GM12878 (cell line): ENCODE measurements around the gene TEKT3.

Source experiments
- BHLHE40 ChIP-seq, 2 experiments: fragments of 450-650 bp in 1 of 2; IDR thresholded peaks; 2 replicates each; pipeline ENCODE4 v1.6.1; 2011 to 2017; ENCODE audit warnings: low read depth in 2 of 2, borderline replicate concordance in 1 of 2, improper control_type of control experiment in 1 of 2, low read length in 1 of 2, mild to moderate bottlenecking in 1 of 2
- EED ChIP-seq: sonication (generic); IDR thresholded peaks from 2 replicates; pipeline ENCODE4 v1.6.1; 2016; ENCODE audit warnings: antibody characterized with exemption, low read depth
- EGR1 ChIP-seq, 2 experiments: IDR thresholded peaks; 1 replicate in 1 of 2; 2 replicates in 1 of 2; pipeline ENCODE4 v1.6.1; 2011 to 2012; ENCODE audit warnings: low read depth in 2 of 2, low read length in 2 of 2, borderline replicate concordance in 1 of 2, mild to moderate bottlenecking in 1 of 2, moderate library complexity in 1 of 2
- EP300 ChIP-seq, 2 experiments: fragments of 150-350 bp in 1 of 2; IDR thresholded peaks; 2 replicates each; pipeline ENCODE4 v1.6.1; 2011 to 2012; ENCODE audit warnings: low read depth in 2 of 2, low read length in 2 of 2, borderline replicate concordance in 1 of 2, improper control_type of control experiment in 1 of 2, inconsistent platforms in 1 of 2; ENCODE audit not compliant: control insufficient read depth in 1 of 2
- FOXM1 ChIP-seq: IDR thresholded peaks from 2 replicates; pipeline ENCODE4 v1.6.1; 2012; ENCODE audit warnings: low read depth, mild to moderate bottlenecking, inconsistent platforms, low read length, moderate library complexity
- MXI1 ChIP-seq: fragments of 150-350 bp; IDR thresholded peaks from 2 replicates; pipeline ENCODE4 v1.6.1; 2011; ENCODE audit warnings: low read depth, mild to moderate bottlenecking, inconsistent platforms, low read length, improper control_type of control experiment
- NR2C2 ChIP-seq: IDR thresholded peaks from 2 replicates; pipeline ENCODE4 v1.6.1; 2011; ENCODE audit warnings: borderline replicate concordance, low read depth; ENCODE audit not compliant: control insufficient read depth, insufficient read length
- SPI1 ChIP-seq: IDR thresholded peaks from 2 replicates; pipeline ENCODE4 v1.6.1; 2011; ENCODE audit warnings: low read depth, mild to moderate bottlenecking, low read length, moderate library complexity, borderline replicate concordance; ENCODE audit not compliant: insufficient read depth
- TF ChIP-seq, protein P1 (sequence below): fragments of 450-650 bp; IDR thresholded peaks from 2 replicates; pipeline ENCODE4 v1.6.1; 2018; ENCODE audit warnings: borderline replicate concordance, mild to moderate bottlenecking; ENCODE audit not compliant: partially characterized antibody
- TF ChIP-seq, protein P2 (sequence below): IDR thresholded peaks from 2 replicates; pipeline ENCODE4 v1.6.1; 2011; ENCODE audit warnings: low read depth, mild to moderate bottlenecking, low read length, moderate library complexity, borderline replicate concordance; ENCODE audit errors: extremely low read depth
- TF ChIP-seq, protein P3 (sequence below), 3 experiments: IDR thresholded peaks in 2 of 3; conservative IDR thresholded peaks in 1 of 3; 2 replicates each; pipeline ENCODE4 v1.5.1; 2011; ENCODE audit warnings: low read depth in 3 of 3, low read length in 3 of 3, mild to moderate bottlenecking in 3 of 3, control low read depth in 2 of 3, moderate library complexity in 2 of 3, inconsistent platforms in 1 of 3, mixed read lengths in 1 of 3; ENCODE audit not compliant: control insufficient read depth in 2 of 3, insufficient read depth in 1 of 3; ENCODE audit errors: extremely low read depth in 1 of 3
- TF ChIP-seq, protein P4 (sequence below): IDR thresholded peaks from 2 replicates; pipeline ENCODE4 v1.6.1; 2012; ENCODE audit warnings: improper control_type of control experiment, low read depth, low read length; ENCODE audit not compliant: insufficient replicate concordance

DNA sequence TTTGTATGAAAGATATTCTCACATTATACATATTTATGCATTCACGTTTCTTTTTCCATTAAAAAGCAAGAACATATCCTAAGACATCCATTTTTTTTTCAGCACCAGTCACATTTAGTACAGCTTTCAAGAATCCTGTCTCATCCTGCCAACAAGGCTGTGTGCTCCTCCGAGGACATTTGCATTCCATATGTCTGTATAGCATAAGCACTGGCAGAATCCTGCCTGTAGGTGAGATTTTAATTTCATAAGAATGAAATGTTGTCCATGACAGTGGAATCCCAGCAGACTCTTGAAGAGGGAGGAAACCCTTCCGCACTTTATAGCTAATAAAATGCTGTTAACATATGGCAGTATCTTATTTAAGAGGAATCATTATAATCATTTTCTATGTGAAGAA, 73.4 kb downstream of the TEKT3 start:
- no peak for TF ChIP-seq EED
- TF ChIP-seq, protein P1, sequence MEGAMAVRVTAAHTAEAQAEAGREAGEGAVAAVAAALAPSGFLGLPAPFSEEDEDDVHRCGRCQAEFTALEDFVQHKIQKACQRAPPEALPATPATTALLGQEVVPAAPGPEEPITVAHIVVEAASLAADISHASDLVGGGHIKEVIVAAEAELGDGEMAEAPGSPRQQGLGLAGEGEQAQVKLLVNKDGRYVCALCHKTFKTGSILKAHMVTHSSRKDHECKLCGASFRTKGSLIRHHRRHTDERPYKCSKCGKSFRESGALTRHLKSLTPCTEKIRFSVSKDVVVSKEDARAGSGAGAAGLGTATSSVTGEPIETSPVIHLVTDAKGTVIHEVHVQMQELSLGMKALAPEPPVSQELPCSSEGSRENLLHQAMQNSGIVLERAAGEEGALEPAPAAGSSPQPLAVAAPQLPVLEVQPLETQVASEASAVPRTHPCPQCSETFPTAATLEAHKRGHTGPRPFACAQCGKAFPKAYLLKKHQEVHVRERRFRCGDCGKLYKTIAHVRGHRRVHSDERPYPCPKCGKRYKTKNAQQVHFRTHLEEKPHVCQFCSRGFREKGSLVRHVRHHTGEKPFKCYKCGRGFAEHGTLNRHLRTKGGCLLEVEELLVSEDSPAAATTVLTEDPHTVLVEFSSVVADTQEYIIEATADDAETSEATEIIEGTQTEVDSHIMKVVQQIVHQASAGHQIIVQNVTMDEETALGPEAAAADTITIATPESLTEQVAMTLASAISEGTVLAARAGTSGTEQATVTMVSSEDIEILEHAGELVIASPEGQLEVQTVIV = no peak
- TF ChIP-seq EGR1 (IDR thresholded peaks at IDR 0.05; ENCODE audit: borderline replicate concordance in 1 of 2, low read depth in 2 of 2, low read length in 2 of 2) = no peak
- TF ChIP-seq FOXM1 = no peak
- no peak for TF ChIP-seq EP300 (IDR thresholded peaks at IDR 0.05; ENCODE audit: borderline replicate concordance in 1 of 2, control insufficient read depth in 1 of 2, low read depth in 2 of 2, low read length in 2 of 2)
- TF ChIP-seq, protein P2, sequence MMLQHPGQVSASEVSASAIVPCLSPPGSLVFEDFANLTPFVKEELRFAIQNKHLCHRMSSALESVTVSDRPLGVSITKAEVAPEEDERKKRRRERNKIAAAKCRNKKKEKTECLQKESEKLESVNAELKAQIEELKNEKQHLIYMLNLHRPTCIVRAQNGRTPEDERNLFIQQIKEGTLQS = no peak
- TF ChIP-seq, protein P3, sequence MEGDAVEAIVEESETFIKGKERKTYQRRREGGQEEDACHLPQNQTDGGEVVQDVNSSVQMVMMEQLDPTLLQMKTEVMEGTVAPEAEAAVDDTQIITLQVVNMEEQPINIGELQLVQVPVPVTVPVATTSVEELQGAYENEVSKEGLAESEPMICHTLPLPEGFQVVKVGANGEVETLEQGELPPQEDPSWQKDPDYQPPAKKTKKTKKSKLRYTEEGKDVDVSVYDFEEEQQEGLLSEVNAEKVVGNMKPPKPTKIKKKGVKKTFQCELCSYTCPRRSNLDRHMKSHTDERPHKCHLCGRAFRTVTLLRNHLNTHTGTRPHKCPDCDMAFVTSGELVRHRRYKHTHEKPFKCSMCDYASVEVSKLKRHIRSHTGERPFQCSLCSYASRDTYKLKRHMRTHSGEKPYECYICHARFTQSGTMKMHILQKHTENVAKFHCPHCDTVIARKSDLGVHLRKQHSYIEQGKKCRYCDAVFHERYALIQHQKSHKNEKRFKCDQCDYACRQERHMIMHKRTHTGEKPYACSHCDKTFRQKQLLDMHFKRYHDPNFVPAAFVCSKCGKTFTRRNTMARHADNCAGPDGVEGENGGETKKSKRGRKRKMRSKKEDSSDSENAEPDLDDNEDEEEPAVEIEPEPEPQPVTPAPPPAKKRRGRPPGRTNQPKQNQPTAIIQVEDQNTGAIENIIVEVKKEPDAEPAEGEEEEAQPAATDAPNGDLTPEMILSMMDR (IDR thresholded peaks at IDR 0.05 in 2 of 3, conservative IDR thresholded peaks at IDR 0.05 in 1 of 3; ENCODE audit: control insufficient read depth in 2 of 3, extremely low read depth in 1 of 3, insufficient read depth in 1 of 3, low read depth in 3 of 3, low read length in 3 of 3) = no peak
- TF ChIP-seq SPI1 = no peak
- no peak for TF ChIP-seq NR2C2
- TF ChIP-seq BHLHE40 (IDR thresholded peaks at IDR 0.05; ENCODE audit: borderline replicate concordance in 1 of 2, low read depth in 2 of 2, low read length in 1 of 2) = no peak
- no peak for TF ChIP-seq MXI1
- TF ChIP-seq, protein P4, sequence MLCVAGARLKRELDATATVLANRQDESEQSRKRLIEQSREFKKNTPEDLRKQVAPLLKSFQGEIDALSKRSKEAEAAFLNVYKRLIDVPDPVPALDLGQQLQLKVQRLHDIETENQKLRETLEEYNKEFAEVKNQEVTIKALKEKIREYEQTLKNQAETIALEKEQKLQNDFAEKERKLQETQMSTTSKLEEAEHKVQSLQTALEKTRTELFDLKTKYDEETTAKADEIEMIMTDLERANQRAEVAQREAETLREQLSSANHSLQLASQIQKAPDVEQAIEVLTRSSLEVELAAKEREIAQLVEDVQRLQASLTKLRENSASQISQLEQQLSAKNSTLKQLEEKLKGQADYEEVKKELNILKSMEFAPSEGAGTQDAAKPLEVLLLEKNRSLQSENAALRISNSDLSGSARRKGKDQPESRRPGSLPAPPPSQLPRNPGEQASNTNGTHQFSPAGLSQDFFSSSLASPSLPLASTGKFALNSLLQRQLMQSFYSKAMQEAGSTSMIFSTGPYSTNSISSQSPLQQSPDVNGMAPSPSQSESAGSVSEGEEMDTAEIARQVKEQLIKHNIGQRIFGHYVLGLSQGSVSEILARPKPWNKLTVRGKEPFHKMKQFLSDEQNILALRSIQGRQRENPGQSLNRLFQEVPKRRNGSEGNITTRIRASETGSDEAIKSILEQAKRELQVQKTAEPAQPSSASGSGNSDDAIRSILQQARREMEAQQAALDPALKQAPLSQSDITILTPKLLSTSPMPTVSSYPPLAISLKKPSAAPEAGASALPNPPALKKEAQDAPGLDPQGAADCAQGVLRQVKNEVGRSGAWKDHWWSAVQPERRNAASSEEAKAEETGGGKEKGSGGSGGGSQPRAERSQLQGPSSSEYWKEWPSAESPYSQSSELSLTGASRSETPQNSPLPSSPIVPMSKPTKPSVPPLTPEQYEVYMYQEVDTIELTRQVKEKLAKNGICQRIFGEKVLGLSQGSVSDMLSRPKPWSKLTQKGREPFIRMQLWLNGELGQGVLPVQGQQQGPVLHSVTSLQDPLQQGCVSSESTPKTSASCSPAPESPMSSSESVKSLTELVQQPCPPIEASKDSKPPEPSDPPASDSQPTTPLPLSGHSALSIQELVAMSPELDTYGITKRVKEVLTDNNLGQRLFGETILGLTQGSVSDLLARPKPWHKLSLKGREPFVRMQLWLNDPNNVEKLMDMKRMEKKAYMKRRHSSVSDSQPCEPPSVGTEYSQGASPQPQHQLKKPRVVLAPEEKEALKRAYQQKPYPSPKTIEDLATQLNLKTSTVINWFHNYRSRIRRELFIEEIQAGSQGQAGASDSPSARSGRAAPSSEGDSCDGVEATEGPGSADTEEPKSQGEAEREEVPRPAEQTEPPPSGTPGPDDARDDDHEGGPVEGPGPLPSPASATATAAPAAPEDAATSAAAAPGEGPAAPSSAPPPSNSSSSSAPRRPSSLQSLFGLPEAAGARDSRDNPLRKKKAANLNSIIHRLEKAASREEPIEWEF = no peak
